Transverse colon (tissue), 4 donors: ENCODE data around the gene RNF10.
"Not testable (repeated sequence)": the region's sequence is repeated elsewhere in the genome, so short reads cannot be mapped to it uniquely, and the experiment has no call there.

ENCODE experiments used
- CTCF ChIP-seq, 5 experiments: fragments of 200-600 bp in 3 of 5; fragments of 450-650 bp in 2 of 5; sonication (generic) in 3 of 5; IDR thresholded peaks; 1 replicate in 2 of 5; 2 replicates in 3 of 5; pipeline ENCODE4 v1.5.1; 2016 to 2017; ENCODE audit warnings: antibody characterized with exemption in 5 of 5, inconsistent platforms in 3 of 5, mild to moderate bottlenecking in 2 of 5, moderate library complexity in 1 of 5
- POLR2A ChIP-seq: fragments of 450-650 bp; IDR thresholded peaks from one replicate; pipeline ENCODE4 v1.6.1; 2016; ENCODE audit warnings: antibody characterized with exemption, mild to moderate bottlenecking, moderate library complexity
- POLR2AphosphoS5 ChIP-seq, 3 donors: sonication (generic); formaldehyde crosslinking; IDR thresholded peaks; one replicate each; pipeline ENCODE4 v1.6.1; 2016; ENCODE audit warnings: antibody characterized with exemption in 3 of 3

GRCh38 chr12:120519324-120519723 is 14.8 kb upstream of the RNF10 start:
- TF ChIP-seq CTCF (IDR thresholded peaks at IDR 0.05); POLR2AphosphoS5 (IDR thresholded peaks at IDR 0.05); POLR2A: not testable (repeated sequence)
